HS-27A (cell line): ENCODE data around the gene BICC1.

Source experiments
- DNase-seq: peaks from one replicate; pipeline ENCODE4 v3.0.0-alpha.2; 2012; ENCODE audit warnings: low read depth, missing footprints

Gene BICC1

DNA sequence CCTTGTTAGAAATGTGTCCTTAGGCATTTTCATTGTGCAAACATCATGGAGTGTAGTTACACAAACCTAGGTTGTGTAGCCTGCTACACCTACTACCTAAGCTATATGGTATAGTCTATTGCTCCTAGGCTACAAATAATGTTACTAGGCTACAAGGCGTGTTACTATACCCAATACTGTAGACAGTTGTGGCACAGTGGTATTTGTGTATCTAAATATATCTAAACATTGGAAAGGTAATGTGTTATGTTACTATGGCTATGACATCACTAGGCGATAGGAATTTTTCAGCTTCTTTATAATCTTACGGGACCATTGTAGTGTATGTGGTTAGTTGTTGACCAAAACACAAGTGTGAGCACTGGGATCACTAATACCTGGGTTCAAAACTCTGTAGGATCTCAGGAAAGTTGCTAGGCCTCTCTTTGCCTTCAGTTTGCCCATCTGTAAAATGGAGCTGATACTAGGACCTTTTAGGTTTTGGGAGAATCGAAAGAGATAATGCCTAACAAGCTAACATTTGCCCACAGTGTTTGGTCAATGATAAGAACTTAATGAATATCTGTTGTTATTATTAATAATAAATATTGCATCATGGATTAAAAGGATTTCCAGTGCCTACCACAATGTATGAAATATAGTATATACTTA, 2.7 kb downstream of the BICC1 start:
- no peak for DNase-seq

GRCh38 chr10:58516119-58516518, 3.4 kb downstream of the BICC1 start:
- DNase-seq: no peak

GRCh38 chr10:58516671-58517070, 4.0 kb downstream of the BICC1 start:
- no peak for DNase-seq

GRCh38 chr10:58517081-58517480, 4.4 kb downstream of the BICC1 start:
- DNase-seq: no peak

GRCh38 chr10:58517491-58518355, 5.1 kb downstream of the BICC1 start:
- no peak for DNase-seq

DNA sequence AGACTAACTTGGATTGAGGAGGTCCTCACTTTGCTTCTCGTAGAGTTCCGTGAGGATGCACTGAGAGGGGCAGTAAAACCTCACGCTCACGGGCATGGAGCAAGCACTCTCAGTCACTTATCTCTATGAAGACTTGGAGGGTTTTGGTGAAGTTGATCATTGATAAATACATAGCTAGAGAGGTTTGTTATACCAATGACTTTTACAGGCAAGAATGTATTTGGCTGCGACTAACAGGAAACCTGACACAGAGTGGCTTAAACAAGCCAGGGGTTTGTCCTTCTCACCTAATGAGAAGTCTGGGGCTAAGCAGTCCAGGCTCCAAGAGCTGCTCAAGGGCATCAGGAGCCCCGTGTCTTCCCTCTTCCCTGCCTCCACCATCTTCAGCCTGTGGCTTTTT, 6.1 kb downstream of the BICC1 start:
- DNase-seq: no peak

DNA sequence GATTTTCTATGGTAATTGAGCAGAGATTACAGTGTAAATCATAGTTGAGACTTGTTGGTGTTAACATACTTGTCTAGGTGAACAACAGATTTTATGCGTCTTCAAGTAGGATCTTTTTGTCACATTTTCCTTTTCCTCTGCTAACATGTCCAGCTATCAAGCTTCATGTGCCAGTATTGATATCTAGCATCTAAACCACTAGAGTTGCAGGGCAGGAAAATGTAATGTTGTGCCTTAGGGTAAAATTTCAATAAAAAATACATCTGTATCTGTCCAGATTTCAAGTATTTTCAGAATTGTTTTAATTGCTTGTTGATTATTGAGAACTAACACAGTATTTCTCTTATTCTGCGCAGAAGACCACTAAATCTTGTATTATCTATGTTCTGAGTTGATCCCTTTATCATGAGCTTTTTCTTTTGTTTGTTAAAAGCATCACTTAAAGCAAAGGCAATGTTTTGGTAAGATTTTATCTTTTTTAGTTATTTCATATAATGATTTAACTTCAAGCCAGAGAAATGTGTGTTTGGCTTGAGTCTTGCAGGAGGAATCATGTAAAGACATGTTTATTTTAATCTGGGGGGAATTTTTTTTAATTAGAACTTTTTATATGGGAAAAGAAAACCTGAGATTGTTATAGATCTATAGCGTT, 16.5 kb downstream of the BICC1 start:
- no peak for DNase-seq

DNA sequence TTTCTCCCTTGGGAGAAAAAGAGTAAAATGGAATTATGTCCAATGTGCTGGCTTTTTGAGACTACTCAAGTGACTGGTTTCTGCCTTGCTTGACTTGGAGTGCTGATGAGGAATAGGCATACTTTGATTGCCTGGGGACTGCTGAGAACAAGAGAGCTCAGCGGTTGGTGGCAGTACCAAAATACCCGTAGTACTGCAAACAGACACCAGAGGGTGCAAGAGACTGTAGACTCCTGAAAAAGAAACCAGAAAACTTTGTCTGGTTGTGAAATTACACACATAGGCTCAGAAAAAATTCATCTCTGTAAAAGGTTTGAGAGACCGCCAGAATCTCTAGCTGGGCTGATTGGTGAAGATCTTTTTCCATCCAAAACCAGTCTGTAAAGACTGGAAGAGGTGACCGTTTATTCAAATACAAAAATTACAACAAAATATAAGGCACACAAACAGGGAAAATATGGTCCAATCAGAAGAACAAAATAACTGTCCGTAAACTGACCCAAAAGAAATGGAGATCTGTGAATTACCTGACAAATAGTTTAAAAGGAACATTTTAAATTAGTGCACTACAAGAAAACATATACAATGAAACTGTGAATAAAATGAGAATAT, 18.5 kb downstream of the BICC1 start:
- no peak for DNase-seq

GRCh38 chr10:58535311-58535710, 22.6 kb downstream of the BICC1 start:
- DNase-seq: no peak

DNA sequence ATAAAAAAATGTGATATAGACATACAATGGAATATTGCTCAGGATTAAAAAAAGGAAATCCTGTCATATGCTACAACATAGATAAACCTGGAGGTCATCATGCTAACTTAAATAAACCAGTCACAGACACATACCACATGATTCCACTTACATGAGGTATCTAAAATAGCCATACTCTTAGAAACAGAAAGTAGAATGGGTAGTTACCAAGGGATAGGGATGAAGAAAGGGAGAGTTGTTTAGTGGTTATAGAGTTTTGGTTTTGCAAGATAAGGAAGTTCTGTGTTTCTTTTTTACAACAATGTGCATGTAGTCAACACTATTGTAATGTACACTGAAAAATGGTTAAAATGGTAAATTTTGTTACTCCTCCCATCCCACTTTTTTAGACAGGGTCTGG, 30.5 kb downstream of the BICC1 start:
- no peak for DNase-seq

GRCh38 chr10:58544135-58544534, 31.5 kb downstream of the BICC1 start:
- DNase-seq: no peak

DNA sequence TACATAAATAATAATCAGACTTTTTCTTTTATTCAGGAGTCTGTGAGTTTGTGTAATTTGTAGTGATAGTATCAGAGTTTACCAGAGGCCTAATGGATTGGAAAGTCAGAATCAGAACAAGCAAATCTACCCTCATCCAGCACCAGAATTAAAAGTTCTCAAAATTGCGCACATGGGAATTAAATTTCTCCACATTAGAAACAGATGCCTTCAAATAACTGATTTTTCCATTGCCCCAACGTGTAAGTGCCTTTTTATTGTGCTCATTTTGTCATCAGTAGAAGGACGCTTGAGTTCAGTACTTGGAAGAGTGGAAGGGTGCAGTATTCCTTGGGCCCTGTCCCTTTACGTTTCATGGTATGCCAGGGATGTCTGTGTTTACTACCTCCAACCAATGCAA, 32.8 kb downstream of the BICC1 start:
- DNase-seq: no peak

DNA sequence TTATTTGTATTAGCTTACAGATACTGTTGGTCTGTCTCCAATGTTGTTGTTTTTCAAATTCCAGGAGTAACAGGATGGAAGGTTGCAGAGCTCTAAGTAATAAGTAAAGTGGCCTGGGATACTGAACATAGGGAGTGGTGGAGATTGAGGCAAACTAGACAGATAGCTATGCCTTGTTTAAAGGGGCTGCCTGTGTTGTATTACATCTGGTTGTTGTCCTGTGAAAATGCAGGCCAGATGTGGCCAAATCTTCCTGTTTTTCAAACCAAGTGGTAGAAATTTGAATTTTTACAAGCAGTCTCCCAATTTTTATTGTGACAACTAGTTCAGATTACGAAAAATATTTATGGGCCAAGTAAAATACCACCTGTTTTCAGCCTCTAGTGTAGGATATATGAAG, 33.5 kb downstream of the BICC1 start:
- DNase-seq: no peak

DNA sequence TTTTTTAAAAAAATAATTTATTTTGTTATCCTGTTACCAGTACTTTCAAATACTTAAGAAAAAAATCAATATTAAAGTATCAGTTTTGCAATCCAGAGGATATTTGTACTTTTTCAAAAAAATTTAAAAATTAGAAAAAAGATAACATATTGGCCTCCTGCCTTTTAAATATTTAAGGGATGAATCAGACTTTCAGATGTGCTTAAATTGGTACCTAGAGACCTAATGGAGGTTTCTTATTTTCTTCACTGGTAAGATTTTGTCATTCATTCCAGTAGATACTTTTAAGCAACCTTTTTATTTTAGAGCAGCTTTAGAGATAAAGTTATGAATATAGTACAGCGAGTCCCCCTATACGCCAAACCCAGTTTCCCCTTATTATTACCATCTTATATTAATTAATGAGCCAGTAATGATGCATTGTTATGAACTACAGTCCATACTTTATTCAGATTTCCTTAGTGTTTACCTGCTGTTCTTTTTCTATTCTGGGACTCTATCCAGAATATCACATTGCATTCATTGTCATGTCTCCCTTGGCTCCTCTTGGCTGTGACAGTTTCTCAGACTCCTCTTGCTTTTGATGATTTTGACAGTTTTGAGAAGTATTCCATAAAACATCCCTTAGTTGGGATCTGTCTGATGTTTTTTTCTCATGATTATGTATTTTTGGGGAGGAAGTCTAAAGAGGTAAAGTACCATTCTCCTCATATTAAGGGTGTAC, 34.2 kb downstream of the BICC1 start:
- no peak for DNase-seq

GRCh38 chr10:58547963-58548362, 35.3 kb downstream of the BICC1 start:
- no peak for DNase-seq

DNA sequence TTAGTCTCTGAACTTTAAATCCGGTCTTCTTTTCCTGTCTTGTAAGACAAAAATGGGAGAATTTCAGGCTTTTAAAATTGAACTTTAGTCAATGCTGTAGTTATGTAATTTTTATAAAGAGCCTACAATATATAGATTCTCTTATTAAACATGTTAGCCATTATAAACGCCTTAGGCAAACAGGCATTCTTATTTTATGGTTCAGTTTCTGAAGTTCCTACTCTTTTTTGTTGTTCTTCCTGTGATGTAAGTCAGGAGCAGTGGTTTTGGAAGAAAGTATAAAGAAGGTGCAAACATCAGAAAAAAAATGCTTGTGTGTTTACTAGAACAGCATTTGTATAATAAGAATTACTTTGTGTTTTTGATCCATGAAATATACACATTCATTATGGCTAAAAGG, 41.6 kb downstream of the BICC1 start:
- DNase-seq: no peak

- no peak for DNase-seq
These were observed 42.7 kb downstream of the BICC1 start for GRCh38 chr10:58555170-58555929.

GRCh38 chr10:58555930-58556311, 43.2 kb downstream of the BICC1 start:
- DNase-seq: no peak

DNA sequence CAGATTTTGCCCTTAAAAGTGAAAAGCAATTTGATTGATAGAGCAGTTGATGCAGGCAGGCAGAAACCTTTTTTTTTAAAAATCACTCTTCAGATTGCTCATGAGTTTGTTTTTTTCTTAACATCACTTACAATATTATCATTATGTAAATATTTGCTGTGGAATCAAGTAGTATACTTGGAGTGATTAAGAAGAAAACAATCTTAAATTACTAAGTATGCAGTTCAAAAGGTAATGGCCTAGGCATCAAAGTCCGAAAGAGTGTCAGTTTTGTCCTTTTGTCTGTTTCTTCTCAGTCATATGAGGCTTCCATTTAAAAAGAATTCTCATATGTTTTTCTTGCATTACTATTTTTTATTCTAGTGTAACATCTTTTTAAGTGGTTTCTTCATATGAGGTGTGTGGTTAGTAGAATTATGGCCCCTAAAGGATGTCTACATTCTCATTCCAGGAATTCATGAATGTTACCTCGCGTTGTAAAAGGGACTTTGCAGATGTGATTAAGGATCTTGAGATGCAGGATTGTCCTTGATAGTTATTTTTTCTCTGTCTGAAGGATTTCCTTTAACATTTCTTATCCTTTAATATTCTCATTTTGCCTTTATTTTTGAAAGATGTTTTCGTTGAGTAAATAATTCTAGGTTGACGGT, 44.0 kb downstream of the BICC1 start:
- DNase-seq: no peak

- no peak for DNase-seq
These were observed 45.0 kb downstream of the BICC1 start for GRCh38 chr10:58557714-58558113.

DNA sequence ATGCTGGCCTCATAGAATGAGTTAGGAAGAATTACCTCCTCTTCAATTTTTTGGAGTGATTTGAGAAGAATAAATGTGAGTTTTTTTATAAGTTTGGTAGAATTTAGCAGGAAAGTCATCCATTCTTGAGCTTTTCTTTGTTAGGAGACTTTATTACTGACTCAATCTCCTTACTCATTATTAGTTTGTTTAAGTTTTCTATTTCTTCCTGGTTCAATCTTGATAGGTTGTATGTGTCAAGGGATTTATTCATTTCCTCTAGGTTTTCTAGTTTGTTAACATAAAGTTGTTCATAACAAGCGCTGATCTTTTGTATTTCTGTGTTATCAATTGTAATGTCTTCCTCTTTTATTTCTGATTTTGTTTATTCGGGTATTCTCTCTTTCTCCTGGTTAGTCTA, 47.4 kb downstream of the BICC1 start:
- no peak for DNase-seq
